Duodenal mucosa (tissue), 2 donors: Measurements from ENCODE around the gene DHFR.

ENCODE experiments used
- H3K27ac ChIP-seq: one replicate; pipeline ENCODE4 v1.7.0; 2013; ENCODE audit warnings: low read depth, low read length
- H3K27me3 ChIP-seq, 2 donors: one replicate each; pipeline ENCODE4 v1.7.0; 2013; ENCODE audit warnings: low read length in 2 of 2, control low read depth in 1 of 2; ENCODE audit not compliant: insufficient read depth in 2 of 2, control insufficient read depth in 1 of 2
- H3K36me3 ChIP-seq, 2 donors: one replicate each; pipeline ENCODE4 v1.7.0; 2013; ENCODE audit warnings: low read length in 2 of 2, control low read depth in 1 of 2; ENCODE audit not compliant: insufficient read depth in 2 of 2, control insufficient read depth in 1 of 2
- H3K4me1 ChIP-seq, 2 donors: one replicate each; pipeline ENCODE4 v1.7.0; 2013; ENCODE audit warnings: low read length in 2 of 2, control low read depth in 1 of 2; ENCODE audit not compliant: insufficient read depth in 2 of 2, control insufficient read depth in 1 of 2
- H3K4me3 ChIP-seq, 2 donors: one replicate each; pipeline ENCODE4 v1.7.0; 2013; ENCODE audit warnings: low read length in 2 of 2, low read depth in 1 of 2
- H3K9ac ChIP-seq, 2 donors: one replicate each; pipeline ENCODE4 v1.7.0; 2013; ENCODE audit warnings: low read length in 2 of 2, low read depth in 1 of 2
- H3K9me3 ChIP-seq, 2 donors: one replicate each; pipeline ENCODE4 v1.7.0; 2013; ENCODE audit warnings: low read length in 2 of 2, control low read depth in 1 of 2; ENCODE audit not compliant: control insufficient read depth in 1 of 2

The DHFR gene

DNA sequence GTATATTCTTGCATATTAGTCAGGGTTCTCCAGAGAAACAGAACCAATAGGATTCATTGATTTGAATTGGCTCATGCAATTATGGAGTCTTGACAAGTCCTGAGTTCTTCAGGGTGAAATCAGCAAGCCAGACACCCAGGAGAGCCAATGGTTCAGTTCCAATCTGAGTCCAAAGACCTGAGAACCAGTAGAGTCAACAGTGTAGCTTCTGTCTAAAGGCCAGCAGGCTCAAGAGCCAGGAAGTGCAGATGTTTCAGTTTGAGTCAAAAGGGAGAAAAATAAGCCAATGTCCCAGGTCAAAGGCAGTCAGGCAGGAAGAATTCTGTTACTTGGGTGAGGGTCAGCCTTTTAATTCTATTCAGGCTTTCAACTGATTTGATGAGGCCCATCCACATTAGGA, 47.0 kb downstream of the DHFR start:
- Histone ChIP-seq H3K27ac (no peak overlapping the region), H3K36me3 (no peaks in the 10 kb centered on the region), H3K9me3 (peaks cover 0 to 2% of the 10 kb centered on the region in 2 donors), H3K4me3 (no peak overlapping the region), H3K27me3 (no peaks in the 10 kb centered on the region), H3K4me1 (no peaks in the 10 kb centered on the region), H3K9ac (no peak overlapping the region)

DNA sequence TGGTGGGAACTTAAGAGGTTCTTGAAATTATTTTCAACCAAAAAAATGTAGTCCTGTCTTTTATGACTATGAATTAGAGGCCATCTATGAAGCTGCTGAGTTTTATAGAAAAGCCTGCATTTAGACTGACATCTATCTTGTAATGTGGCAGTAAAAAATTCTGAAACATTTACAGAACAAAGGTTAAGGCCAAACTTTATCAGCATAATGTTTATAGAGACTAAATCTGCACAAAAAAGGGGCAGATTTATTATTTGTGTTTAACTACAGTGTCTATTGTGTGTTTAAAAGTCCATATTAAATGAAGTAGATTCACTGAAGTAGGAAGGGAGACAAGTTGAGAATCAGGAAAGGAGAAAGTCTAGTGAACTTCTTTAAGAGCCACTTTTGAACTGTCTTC, 47.4 kb downstream of the DHFR start:
- H3K36me3 ChIP-seq, result no peaks in the 10 kb centered on the region
- no peaks in the 10 kb centered on the region for H3K27me3 ChIP-seq
- no peaks in the 10 kb centered on the region for H3K4me1 ChIP-seq
- H3K27ac ChIP-seq, result no peak overlapping the region
- H3K9me3 ChIP-seq, result peaks cover 0 to 2% of the 10 kb centered on the region in 2 donors
- H3K9ac ChIP-seq, result no peak overlapping the region
- H3K4me3 ChIP-seq, result no peak overlapping the region

DNA sequence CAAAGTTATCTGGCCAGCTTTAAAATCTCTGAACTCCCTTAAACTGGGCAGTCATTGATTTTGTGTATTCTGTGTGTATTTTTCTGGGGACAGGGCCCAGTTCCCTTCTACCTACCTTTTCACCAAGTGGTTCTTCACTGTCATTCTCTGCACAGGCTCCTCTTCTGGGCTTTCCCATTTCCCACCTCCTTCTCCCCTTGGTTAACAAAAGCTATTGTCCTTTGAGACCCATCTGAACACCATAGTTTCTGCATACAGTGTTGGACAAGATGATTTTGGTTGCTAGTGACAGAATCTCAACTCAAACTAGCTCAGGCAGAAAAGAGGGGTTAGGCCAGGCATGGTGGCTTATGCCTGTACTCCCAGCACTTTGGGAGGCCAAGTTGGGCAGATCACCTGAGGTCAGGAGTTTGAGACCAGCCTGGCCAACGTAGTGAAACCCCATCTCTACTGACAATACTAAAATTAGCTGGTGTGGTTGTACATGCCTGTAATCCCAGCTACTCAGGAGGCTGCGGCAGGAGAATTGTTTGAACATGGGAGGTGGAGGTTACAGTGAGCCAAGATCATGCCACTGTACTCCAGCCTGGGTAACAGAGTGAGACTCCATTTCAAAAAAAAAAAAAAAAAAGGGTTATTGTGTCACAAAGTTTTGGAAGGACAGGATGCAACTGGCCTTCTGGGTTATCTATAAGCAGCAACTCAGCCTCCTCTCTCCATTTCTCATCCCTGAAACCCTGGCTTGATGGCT, 53.7 kb downstream of the DHFR start:
- Histone ChIP-seq H3K27me3 (no peaks in the 10 kb centered on the region), H3K9ac (no peak overlapping the region)

DNA sequence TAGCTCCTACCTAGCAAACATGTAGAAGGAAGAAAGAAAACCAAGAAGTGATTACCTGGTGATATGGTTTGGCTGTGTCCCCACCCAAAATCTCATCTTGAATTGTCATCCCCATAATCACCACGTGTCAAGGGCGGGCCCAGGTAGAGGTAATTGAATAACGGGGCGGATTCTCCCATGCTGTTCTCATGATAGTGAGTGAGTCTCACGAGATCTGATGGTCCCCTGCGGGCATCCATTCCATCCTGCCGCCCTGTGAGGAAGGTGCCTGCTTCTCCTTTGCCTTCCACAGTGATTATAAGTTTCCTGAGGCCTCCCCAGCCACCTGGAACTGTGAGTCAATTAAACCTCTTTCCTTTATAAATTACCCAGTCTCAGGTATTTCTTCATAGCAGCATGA, 57.3 kb downstream of the DHFR start:
- no peak overlapping the region for H3K9ac ChIP-seq
- no peaks in the 10 kb centered on the region for H3K4me1 ChIP-seq
- H3K9me3 ChIP-seq, result no peaks in the 10 kb centered on the region
- no peaks in the 10 kb centered on the region for H3K27me3 ChIP-seq
- no peak overlapping the region for H3K4me3 ChIP-seq
- no peak overlapping the region for H3K27ac ChIP-seq
- no peaks in the 10 kb centered on the region for H3K36me3 ChIP-seq

More for the DNA sequence above, 53.7 kb downstream of the DHFR start:
- Histone ChIP-seq H3K4me1 (no peaks in the 10 kb centered on the region), H3K27ac (no peak overlapping the region), H3K9me3 (no peaks in the 10 kb centered on the region), H3K36me3 (no peaks in the 10 kb centered on the region), H3K4me3 (no peak overlapping the region)

DNA sequence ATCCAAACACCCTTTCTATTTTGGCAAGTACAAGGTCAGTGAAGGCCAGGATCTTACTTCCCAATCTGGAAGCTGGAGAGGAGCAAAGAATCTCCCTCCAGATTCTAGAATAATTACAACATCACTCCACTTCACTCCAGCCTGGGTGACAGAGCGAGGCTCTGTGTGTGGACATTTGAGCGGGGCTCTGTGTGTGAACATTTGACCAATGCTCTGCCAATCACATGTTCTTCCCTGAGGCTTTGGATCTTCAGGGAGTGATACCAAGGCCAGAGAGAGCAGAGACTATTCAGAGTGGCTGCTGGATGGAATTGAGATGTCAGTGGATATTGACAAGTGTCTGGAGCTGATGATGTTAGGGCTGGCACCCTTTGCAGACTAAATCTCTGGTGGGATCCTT, 60.0 kb downstream of the DHFR start:
- Histone ChIP-seq H3K36me3 (no peaks in the 10 kb centered on the region), H3K27ac (no peak overlapping the region), H3K9ac (no peak overlapping the region), H3K27me3 (no peaks in the 10 kb centered on the region), H3K9me3 (no peaks in the 10 kb centered on the region), H3K4me1 (no peaks in the 10 kb centered on the region), H3K4me3 (no peak overlapping the region)

DNA sequence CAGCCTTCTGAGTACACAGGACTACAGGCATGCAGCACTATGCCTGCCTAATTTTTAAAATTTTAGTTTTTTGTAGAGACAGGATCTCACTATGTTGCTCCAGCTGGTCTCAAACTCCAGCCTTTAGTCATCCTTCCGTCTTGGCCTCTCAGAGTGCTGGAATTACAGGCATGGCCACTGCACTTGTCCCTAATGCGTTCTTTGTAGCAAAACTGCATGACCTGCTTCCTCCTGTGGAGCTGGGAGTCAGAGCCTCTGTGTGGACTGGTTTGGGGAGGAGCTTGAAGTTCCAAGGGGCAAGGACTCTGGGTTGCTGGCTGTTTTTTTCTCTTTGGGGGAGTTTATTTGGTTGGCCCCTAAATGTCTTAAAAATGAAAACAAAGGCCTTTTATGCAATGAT, 62.0 kb downstream of the DHFR start:
- H3K9ac ChIP-seq, result no peak overlapping the region
- H3K36me3 ChIP-seq, result no peaks in the 10 kb centered on the region
- H3K4me3 ChIP-seq, result no peak overlapping the region
- no peaks in the 10 kb centered on the region for H3K27me3 ChIP-seq
- no peaks in the 10 kb centered on the region for H3K4me1 ChIP-seq
- no peak overlapping the region for H3K27ac ChIP-seq
- H3K9me3 ChIP-seq, result no peaks in the 10 kb centered on the region

DNA sequence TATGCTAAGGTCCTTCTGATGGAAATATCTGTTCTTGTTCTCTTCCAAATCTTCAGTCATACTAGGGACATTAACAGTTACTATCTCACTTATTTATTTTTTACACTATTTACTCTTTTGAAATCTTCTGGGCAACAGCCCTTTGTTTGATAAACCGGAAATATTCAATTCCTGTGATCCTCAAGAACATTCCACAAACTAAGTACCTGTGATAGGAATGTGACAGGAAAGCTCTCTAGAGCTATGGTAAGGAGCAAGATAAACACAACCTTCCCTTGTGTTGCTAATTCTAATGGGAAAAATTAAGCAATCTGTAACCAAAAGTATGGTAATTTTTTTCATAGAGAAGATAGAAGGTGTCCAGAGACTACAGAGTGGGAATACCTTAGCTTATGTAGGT, 62.7 kb downstream of the DHFR start:
- no peak overlapping the region for H3K9ac ChIP-seq
- no peaks in the 10 kb centered on the region for H3K9me3 ChIP-seq
- no peak overlapping the region for H3K4me3 ChIP-seq
- no peak overlapping the region for H3K27ac ChIP-seq
- no peaks in the 10 kb centered on the region for H3K36me3 ChIP-seq
- no peaks in the 10 kb centered on the region for H3K4me1 ChIP-seq
- H3K27me3 ChIP-seq, result no peaks in the 10 kb centered on the region

DNA sequence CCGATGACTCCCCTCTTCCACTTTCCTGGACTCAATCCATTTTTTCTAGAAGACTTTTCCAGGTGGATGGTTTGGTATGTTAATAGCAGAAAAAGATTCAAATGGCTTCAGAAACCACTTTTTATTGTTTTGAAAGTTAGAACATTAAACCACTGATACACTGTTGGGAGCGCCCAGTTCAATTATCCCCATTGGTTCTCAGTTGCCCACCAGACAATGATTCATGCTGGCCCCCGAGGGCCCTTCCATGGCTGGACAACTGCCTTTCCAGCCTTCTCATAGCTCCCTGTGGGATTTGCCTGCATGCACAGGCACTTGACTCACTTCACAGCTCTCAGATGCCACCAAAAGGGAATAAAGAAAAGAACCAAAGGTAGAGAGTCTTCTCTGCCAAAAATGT, 63.4 kb downstream of the DHFR start:
- no peaks in the 10 kb centered on the region for H3K27me3 ChIP-seq
- no peaks in the 10 kb centered on the region for H3K36me3 ChIP-seq
- H3K4me3 ChIP-seq, result no peak overlapping the region
- no peak overlapping the region for H3K27ac ChIP-seq
- H3K9me3 ChIP-seq, result no peaks in the 10 kb centered on the region
- no peak overlapping the region for H3K9ac ChIP-seq
- H3K4me1 ChIP-seq, result no peaks in the 10 kb centered on the region

DNA sequence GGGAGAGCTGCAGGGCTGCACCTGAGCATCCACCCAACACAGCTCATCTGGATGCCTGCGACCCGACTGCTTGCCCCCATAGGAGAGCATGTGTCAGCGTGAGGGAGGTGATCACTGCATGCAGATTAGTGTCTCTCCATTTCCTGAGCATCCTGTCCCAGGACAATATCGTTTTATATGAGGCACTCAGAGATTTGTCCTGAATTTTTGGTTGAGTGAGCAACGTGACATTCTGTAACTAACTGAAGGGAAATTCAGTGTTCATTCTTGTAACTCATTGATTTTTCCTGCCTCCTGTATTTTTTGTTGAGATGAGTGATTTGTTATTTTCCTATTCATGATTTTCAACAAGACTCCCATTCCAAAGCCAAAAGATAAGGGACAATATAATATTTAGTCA, 64.0 kb downstream of the DHFR start:
- Histone ChIP-seq H3K4me3 (no peak overlapping the region), H3K36me3 (no peaks in the 10 kb centered on the region), H3K27ac (no peak overlapping the region), H3K9ac (no peak overlapping the region), H3K9me3 (no peaks in the 10 kb centered on the region), H3K27me3 (no peaks in the 10 kb centered on the region), H3K4me1 (no peaks in the 10 kb centered on the region)

DNA sequence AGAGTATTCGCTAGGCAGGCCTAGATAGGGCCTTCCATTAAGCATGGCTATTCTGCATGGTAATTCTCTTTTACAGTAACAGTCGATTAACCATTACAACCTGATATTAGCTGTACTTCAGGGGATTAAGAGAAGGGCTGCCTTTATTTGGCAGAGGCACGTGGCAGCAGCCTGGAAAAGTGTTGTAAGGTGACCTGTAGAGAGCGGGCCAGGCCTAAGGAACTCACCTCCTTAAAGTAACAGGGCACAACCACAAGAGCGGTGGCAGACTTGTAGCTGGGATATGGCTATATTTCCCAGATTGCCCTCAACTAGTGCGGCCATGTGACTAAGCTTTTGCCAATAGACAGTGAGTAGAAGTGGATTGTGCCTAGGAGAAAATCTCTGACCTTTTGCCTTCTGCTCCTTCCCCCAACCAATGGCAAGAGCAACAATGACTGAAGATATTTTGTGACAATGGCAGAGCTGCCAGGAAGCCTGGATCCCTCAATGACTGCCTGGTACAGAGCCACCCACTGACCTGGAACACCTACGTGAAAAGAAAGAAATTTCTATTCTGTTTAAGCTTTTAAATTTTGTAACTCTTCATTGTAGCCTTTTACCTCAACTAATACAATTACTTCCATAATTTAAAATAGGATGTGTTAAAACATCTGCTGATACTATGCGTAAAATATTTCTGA, 65.8 kb downstream of the DHFR start:
- H3K4me1 ChIP-seq, result no peaks in the 10 kb centered on the region
- H3K27me3 ChIP-seq, result no peaks in the 10 kb centered on the region
- no peak overlapping the region for H3K9ac ChIP-seq
- H3K27ac ChIP-seq, result no peak overlapping the region
- H3K4me3 ChIP-seq, result no peak overlapping the region
- no peaks in the 10 kb centered on the region for H3K36me3 ChIP-seq
- no peaks in the 10 kb centered on the region for H3K9me3 ChIP-seq
